Activated effector memory CD4-positive, alpha-beta T cell treated with anti-CD3 and anti-CD28 coated beads, Interleukin-2, amount 50 U/mL, for 16 hours (primary cell): Measurements from ENCODE around the gene STPG3.

Experiments used
- DNase-seq: peaks from one replicate; pipeline ENCODE4 v3.0.0-alpha.2; 2020

STPG3 gene

DNA sequence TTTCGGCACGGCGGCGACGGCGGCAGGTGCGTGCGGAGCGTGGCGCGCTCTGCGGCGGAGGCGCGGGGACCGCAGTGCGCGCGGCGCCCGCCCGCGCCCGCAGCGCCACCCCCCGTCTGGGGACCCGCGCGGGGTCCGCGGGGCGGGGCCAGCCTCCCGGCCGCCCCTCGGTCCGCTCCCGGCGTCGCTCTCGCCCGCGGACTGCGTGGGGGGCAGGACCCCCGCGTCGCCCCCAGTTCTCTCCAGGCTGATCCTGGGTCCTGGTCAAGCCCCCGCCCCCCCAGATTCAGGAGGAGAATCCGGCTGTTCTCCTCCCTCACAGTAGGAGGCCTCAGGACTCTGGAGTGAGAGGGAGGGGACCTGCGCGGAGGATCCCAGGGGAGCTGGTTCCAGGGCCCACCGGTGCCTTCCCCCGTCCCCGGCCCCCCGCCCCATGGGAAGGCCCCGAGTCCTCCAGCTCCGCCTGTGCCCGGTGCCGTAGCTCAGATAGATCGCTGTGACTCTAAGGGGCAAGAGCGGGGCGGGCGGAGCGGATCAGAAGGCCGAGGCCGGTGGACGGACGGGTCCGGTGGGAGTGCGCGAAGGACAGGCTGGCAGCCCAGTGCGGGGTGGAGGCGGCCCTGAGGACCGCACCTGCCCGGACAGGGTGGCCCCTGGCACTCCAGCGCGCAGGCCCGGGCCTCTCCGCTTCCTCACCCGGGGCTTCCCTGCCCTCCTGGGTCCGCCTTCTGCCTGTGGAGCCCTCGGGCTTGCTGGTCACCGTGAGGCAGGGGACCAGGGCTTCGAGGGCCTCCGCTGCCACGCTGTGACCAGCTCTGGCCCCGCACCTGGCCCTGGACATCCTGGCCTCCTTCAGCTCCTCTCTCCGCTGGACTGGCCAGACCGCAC is 28.7 kb upstream of the STPG3 start, which contains the start of gene RNF208:
TSS of gene RNF208 (minus strand) at position 51 of the 888 bp plus-strand sequence. CDS start 1,028 bp downstream, outside the sequence.
- DNase-seq: no peak

GRCh38 chr9:137223078-137223970 is 27.8 kb upstream of the STPG3 start:
- DNase-seq: peak; percentile 99

DNA sequence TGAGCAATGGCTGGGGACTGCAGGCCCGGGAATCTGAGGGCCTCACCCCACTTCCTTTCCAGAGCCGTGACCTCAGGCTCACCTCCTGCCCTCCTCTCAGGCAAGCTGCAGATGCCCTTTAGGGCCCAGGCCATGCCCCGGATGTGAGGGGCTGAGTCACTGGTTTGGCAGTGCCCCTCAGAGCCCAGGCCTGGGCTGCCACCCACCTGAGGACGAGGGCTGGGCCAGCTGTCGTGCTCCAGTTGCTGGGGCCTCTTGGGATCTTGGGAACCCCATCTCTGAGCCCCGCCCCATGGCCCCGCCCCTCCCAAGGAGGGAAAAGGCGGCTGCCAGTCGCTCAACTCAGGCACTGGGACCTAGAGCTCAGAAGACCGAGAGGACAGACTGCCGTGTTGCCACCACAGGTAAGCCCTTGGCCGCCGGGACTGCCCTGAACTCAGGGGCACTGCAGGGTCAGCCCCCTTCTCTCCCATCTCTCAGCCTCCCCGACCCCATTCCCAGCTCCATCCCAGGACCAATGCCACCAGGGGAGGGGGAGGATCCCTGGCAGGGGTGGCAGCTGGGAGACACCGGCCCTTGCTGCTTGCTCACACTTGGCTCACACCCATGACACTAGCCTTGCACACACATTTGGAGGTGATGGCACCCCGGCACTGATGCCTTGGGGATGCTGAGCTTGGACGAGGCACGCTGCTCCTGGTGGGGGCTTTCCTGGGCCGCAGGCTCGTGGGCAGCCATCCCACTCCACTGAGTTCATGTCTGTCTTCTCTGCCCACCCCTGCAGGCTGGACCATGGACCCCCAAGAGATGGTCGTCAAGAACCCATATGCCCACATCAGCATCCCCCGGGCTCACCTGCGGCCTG is 26.0 kb upstream of the STPG3 start, which contains the start of gene CYSRT1:
TSS of gene CYSRT1 (plus strand) at position 345 of the 865 bp plus-strand sequence. CDS start at position 793, 448 bp downstream.
- no peak for DNase-seq

GRCh38 chr9:137225699-137226331 is 25.3 kb upstream of the STPG3 start:
- DNase-seq: no peak

- DNase-seq: no peak
Measured at GRCh38 chr9:137226338-137227053, 24.6 kb upstream of the STPG3 start.

- peak; percentile 93 for DNase-seq
Measured at GRCh38 chr9:137227054-137227852, 23.8 kb upstream of the STPG3 start, which contains the start of gene RNF224. Gene RNF224, plus strand, starts transcription at chr9:137227502. Its CDS starts 834 bp downstream, at chr9:137228336.

GRCh38 chr9:137227853-137228505 is 23.1 kb upstream of the STPG3 start:
- no peak for DNase-seq

GRCh38 chr9:137228506-137228967 is 22.5 kb upstream of the STPG3 start:
- DNase-seq: no peak

GRCh38 chr9:137228968-137229896 is 21.9 kb upstream of the STPG3 start:
- DNase-seq: no peak

DNA sequence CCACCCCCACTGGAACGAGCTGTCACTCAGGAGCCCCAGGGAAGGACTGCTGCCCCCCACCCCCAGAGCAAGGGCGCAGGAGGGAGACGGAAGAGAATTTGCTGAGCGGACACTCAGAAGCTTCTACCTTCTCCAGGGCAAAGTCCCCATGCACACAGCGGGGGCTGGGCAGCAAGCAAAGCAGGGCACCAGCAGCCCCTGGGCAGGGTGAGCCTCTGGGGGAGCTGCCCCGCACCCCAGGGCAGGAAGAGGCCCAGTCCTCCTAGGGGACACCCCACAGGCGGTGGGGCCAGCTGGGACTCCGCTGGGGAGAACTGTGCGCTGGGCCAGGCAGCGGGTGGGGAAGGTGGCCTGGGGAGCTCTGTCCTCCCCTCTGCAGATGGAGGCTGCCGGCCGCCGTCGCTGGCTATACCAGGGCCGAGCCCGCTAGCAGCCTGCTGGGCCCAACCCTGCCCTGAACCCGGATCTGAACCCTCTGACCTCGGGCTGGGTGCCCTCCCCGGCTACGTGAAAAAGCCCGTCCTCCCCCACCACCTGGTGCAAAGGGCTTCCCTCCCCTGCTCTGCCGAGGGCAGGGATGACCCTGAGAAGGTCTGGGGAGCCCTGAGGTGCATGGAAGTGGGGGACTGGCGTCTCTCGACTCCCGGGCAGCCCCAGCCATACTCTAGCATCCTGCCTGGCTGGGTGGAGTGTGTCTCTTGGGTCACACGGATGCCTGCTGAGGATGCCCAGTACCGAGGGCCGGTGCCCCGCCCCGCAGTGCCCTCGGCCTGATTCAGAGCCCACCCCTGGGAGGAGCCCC is 21.0 kb upstream of the STPG3 start:
- DNase-seq: no peak

- DNase-seq: no peak
Measured at GRCh38 chr9:137230705-137231371, 20.2 kb upstream of the STPG3 start, which contains the start of gene SLC34A3. Gene SLC34A3, plus strand, starts transcription at chr9:137230901. Its CDS starts 802 bp downstream, at chr9:137231703.

DNA sequence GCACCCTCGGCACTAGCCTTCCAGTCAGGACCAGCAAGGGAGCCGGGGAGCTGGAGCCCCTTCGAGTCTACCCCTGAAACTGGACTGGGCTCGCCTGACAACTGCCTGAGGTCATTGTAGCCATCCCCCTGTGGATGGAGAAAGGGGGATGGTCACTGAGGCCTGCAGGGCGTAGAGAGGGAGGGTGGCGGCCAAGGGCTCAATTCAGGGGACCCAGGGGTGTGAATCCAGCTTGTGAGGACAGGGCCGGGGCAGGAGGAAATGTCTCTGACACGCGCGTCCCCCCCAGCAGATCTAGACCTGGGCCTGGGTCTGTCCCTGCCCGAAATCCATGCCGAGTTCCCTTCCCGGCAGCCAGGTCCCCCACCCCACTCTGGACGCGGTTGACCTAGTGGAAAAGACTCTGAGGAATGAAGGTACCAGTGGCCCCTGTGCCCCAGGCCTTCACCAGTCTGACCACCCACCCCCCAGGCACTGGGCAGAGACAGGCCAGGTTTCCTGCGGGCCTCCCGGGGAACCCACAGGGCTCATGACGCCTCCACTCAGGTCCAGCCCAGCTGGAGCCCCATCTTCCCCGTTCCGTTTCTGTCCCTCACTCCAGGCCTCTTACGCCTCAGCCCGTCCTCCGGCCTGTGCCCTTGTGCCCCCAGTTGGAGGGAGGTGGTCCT is 19.6 kb upstream of the STPG3 start:
- no peak for DNase-seq

GRCh38 chr9:137232101-137232500 is 19.0 kb upstream of the STPG3 start:
- no peak for DNase-seq

GRCh38 chr9:137232510-137232909 is 18.6 kb upstream of the STPG3 start:
- DNase-seq: no peak

- no peak for DNase-seq
Measured at GRCh38 chr9:137233143-137233980, 17.7 kb upstream of the STPG3 start.
